Measurements from ENCODE around the gene SCAMP2. TPM values are rescaled to one million over a fixed set of nuclear protein-coding genes. Genes with fewer than 3 reads are reported as not detected.
A peak's percentile ranks its signal among the peaks of the same experiment; 100 is the strongest.

SCAMP2 gene
- total RNA-seq, 5 donors from 2014 or later (not counting 1 experiment from before 2014, with no cell fraction given), result 76.8 to 141 (median 134) TPM

GRCh38 chr15:74828835-74829234 lies 44.3 kb downstream of the SCAMP2 start:
- no peak overlapping the region for H3K27ac Mint-ChIP-seq
- Histone ChIP-seq H3K27ac (ENCODE audit: low read length) (no peak overlapping the region), H3K36me3 (ENCODE audit: control insufficient read depth in 2 of 2, extremely low read depth in 1 of 2, insufficient read depth in 1 of 2, low read length in 1 of 2) (no peaks in the 10 kb centered on the region), H3K4me3 (ENCODE audit: control insufficient read depth in 1 of 2, extremely low read depth in 1 of 2, low read length in 1 of 2) (no peak overlapping the region), H3K9me3 (no peaks in the 10 kb centered on the region), H3K4me1 (ENCODE audit: control insufficient read depth in 1 of 2, extremely low read depth in 1 of 2, insufficient read depth in 2 of 2, low read length in 2 of 2) (peaks cover 0 to 11% of the 10 kb centered on the region in 2 experiments), H3K27me3 (replicated peaks in 1 of 2; ENCODE audit: control insufficient read depth in 2 of 2, extremely low read depth in 1 of 2, insufficient read depth in 2 of 2, low read length in 1 of 2) (peaks cover 2 to 39% of the 10 kb centered on the region in 2 experiments)
- peaks cover 14 to 28% of the 10 kb centered on the region in 2 donors for H3K27me3 Mint-ChIP-seq
- WGBS (ENCODE audit: insufficient coverage), result 87% methylated on average over 3 of the region's 6 CpGs
- H3K9me3 Mint-ChIP-seq, result no peaks in the 10 kb centered on the region
- no peak for ATAC-seq (replicated peaks in 1 of 4)
- POLR2A ChIA-PET, result no interaction called here
- no peak overlapping the region for H3K4me3 Mint-ChIP-seq
- H3K36me3 Mint-ChIP-seq, result no peaks in the 10 kb centered on the region
- DNase-seq, result no peak
- H3K4me1 Mint-ChIP-seq, result peaks cover 0 to 6% (median 0%) of the 10 kb centered on the region in 3 donors
- CTCF ChIA-PET, result interaction anchor here in 1 of 2 donors (0.8 kb wide), 1 partner anchor 519 kb away, joined by 7 read pairs; no protein-coding TSS in a partner anchor

- Mint-ChIP-seq H3K4me1 (peaks cover 0 to 6% (median 0%) of the 10 kb centered on the region in 3 donors), H3K9me3 (no peaks in the 10 kb centered on the region), H3K36me3 (no peaks in the 10 kb centered on the region), H3K27me3 (peaks cover 14 to 28% of the 10 kb centered on the region in 2 donors), H3K4me3 (no peak overlapping the region), H3K27ac (no peak overlapping the region)
- DNase-seq (no peak), ATAC-seq (replicated peaks in 1 of 4) (no peak)
- Histone ChIP-seq H3K9me3 (no peaks in the 10 kb centered on the region), H3K27me3 (replicated peaks in 1 of 2; ENCODE audit: control insufficient read depth in 2 of 2, extremely low read depth in 1 of 2, insufficient read depth in 2 of 2, low read length in 1 of 2) (peaks cover 2 to 39% of the 10 kb centered on the region in 2 experiments), H3K4me1 (ENCODE audit: control insufficient read depth in 1 of 2, extremely low read depth in 1 of 2, insufficient read depth in 2 of 2, low read length in 2 of 2) (peaks cover 0 to 11% of the 10 kb centered on the region in 2 experiments), H3K36me3 (ENCODE audit: control insufficient read depth in 2 of 2, extremely low read depth in 1 of 2, insufficient read depth in 1 of 2, low read length in 1 of 2) (no peaks in the 10 kb centered on the region), H3K4me3 (ENCODE audit: control insufficient read depth in 1 of 2, extremely low read depth in 1 of 2, low read length in 1 of 2) (no peak overlapping the region), H3K27ac (ENCODE audit: low read length) (no peak overlapping the region)
- POLR2A ChIA-PET, result interaction anchor here in 1 of 2 donors (0.6 kb wide), 1 partner anchor 167 kb away, joined by 5 read pairs; no protein-coding TSS in a partner anchor
- WGBS (ENCODE audit: insufficient coverage), result 83% methylated on average over 4 of the region's 5 CpGs
- CTCF ChIA-PET, result no interaction called here
Measured at GRCh38 chr15:74827614-74828013, 45.6 kb downstream of the SCAMP2 start.

- Mint-ChIP-seq H3K36me3 (no peaks in the 10 kb centered on the region), H3K4me1 (peaks cover 0 to 6% (median 0%) of the 10 kb centered on the region in 3 donors), H3K4me3 (no peak overlapping the region), H3K9me3 (no peaks in the 10 kb centered on the region), H3K27me3 (peaks cover 14 to 28% of the 10 kb centered on the region in 2 donors), H3K27ac (no peak overlapping the region)
- no peaks in the 10 kb centered on the region for H3K9me3 ChIP-seq
- peaks cover 0 to 11% of the 10 kb centered on the region in 2 experiments for H3K4me1 ChIP-seq (ENCODE audit: control insufficient read depth in 1 of 2, extremely low read depth in 1 of 2, insufficient read depth in 2 of 2, low read length in 2 of 2)
- ChIA-PET CTCF (interaction anchor here in 1 of 2 donors (0.6 to 1.1 kb wide), 2 partner anchors 34 to 168 kb away, joined by 3 read pairs; partner anchors contain the start of gene SCAMP5), POLR2A (interaction anchor here in 1 of 2 donors (0.6 kb wide), 1 partner anchor 168 kb away, joined by 5 read pairs; no protein-coding TSS in a partner anchor)
- H3K27me3 ChIP-seq (replicated peaks in 1 of 2; ENCODE audit: control insufficient read depth in 2 of 2, extremely low read depth in 1 of 2, insufficient read depth in 2 of 2, low read length in 1 of 2), result peaks cover 2 to 39% of the 10 kb centered on the region in 2 experiments
- ATAC-seq (replicated peaks in 1 of 4) (no peak), DNase-seq (no peak)
- no peak overlapping the region for H3K4me3 ChIP-seq (ENCODE audit: control insufficient read depth in 1 of 2, extremely low read depth in 1 of 2, low read length in 1 of 2)
- 33% methylated on average over 16 of the region's 21 CpGs for WGBS (ENCODE audit: insufficient coverage)
- H3K36me3 ChIP-seq (ENCODE audit: control insufficient read depth in 2 of 2, extremely low read depth in 1 of 2, insufficient read depth in 1 of 2, low read length in 1 of 2), result no peaks in the 10 kb centered on the region
- no peak overlapping the region for H3K27ac ChIP-seq (ENCODE audit: low read length)
Measured at GRCh38 chr15:74826921-74827320, 46.2 kb downstream of the SCAMP2 start.

- Histone ChIP-seq H3K4me3 (ENCODE audit: control insufficient read depth in 1 of 2, extremely low read depth in 1 of 2, low read length in 1 of 2) (no peak within 1 kb of the TSS), H3K27ac (ENCODE audit: low read length) (no peak within 1 kb of the TSS), H3K27me3 (replicated peaks in 1 of 2; ENCODE audit: control insufficient read depth in 2 of 2, extremely low read depth in 1 of 2, insufficient read depth in 2 of 2, low read length in 1 of 2) (peaks cover 2 to 39% of the 10 kb centered on the region in 2 experiments), H3K4me1 (ENCODE audit: control insufficient read depth in 1 of 2, extremely low read depth in 1 of 2, insufficient read depth in 2 of 2, low read length in 2 of 2) (peaks cover 0 to 11% of the 10 kb centered on the region in 2 experiments), H3K9me3 (no peaks in the 10 kb centered on the region), H3K36me3 (ENCODE audit: control insufficient read depth in 2 of 2, extremely low read depth in 1 of 2, insufficient read depth in 1 of 2, low read length in 1 of 2) (no peaks in the 10 kb centered on the region)
- ChIA-PET POLR2A (interaction anchor here (0.7 kb wide), 2 partner anchors 10 to 728 kb away, joined by 4 to 14 read pairs; no protein-coding TSS in a partner anchor), CTCF (interaction anchor here in 1 of 2 donors (0.6 to 1.2 kb wide), 3 partner anchors 33 to 169 kb away, joined by 3 to 6 read pairs (median 3); partner anchors contain the start of gene SCAMP5)
- peaks cover 0 to 6% (median 0%) of the 10 kb centered on the region in 3 donors for H3K4me1 Mint-ChIP-seq
- WGBS (ENCODE audit: insufficient coverage), result 19% methylated on average over 13 of the region's 44 CpGs
- H3K4me3 Mint-ChIP-seq, result no peak within 1 kb of the TSS
- peak in 27 of 35 experiments; percentile 8 to 70 (median 42) for DNase-seq
- ATAC-seq (replicated peaks in 1 of 4), result peak; percentile 68 to 89 (median 76)
- peaks cover 14 to 28% of the 10 kb centered on the region in 2 donors for H3K27me3 Mint-ChIP-seq
- no peaks in the 10 kb centered on the region for H3K36me3 Mint-ChIP-seq
- no peak within 1 kb of the TSS for H3K27ac Mint-ChIP-seq
- no peaks in the 10 kb centered on the region for H3K9me3 Mint-ChIP-seq
Measured at GRCh38 chr15:74826364-74826819, 46.8 kb downstream of the SCAMP2 start, which contains the start of gene CPLX3. Gene CPLX3 (plus strand): TSS chr15:74826627. CDS start chr15:74826704, 77 bp downstream.

- no CpG with 5 or more reads among the region's 10 CpGs for WGBS (ENCODE audit: insufficient coverage)
- ATAC-seq (replicated peaks in 1 of 4), result peak in 1 of 4 experiments; percentile 10
- POLR2A ChIA-PET, result interaction anchor here (0.7 kb wide), 2 partner anchors 11 to 728 kb away, joined by 4 to 14 read pairs; no protein-coding TSS in a partner anchor
Measured at GRCh38 chr15:74825866-74826265, 47.3 kb downstream of the SCAMP2 start.

GRCh38 chr15:74824976-74825375 lies 48.2 kb downstream of the SCAMP2 start:
- CTCF ChIA-PET, result no interaction called here

More at GRCh38 chr15:74825866-74826265, 47.3 kb downstream of the SCAMP2 start:
- H3K4me3 Mint-ChIP-seq, result no peak overlapping the region
- H3K9me3 ChIP-seq, result no peaks in the 10 kb centered on the region
- peaks cover 0 to 11% of the 10 kb centered on the region in 2 experiments for H3K4me1 ChIP-seq (ENCODE audit: control insufficient read depth in 1 of 2, extremely low read depth in 1 of 2, insufficient read depth in 2 of 2, low read length in 2 of 2)
- H3K4me3 ChIP-seq (ENCODE audit: control insufficient read depth in 1 of 2, extremely low read depth in 1 of 2, low read length in 1 of 2), result no peak overlapping the region
- DNase-seq, result no peak
- peaks cover 14 to 28% of the 10 kb centered on the region in 2 donors for H3K27me3 Mint-ChIP-seq
- H3K27ac ChIP-seq (ENCODE audit: low read length), result no peak overlapping the region
- H3K36me3 ChIP-seq (ENCODE audit: control insufficient read depth in 2 of 2, extremely low read depth in 1 of 2, insufficient read depth in 1 of 2, low read length in 1 of 2), result no peaks in the 10 kb centered on the region
- no peaks in the 10 kb centered on the region for H3K36me3 Mint-ChIP-seq
- H3K27ac Mint-ChIP-seq, result no peak overlapping the region
- H3K9me3 Mint-ChIP-seq, result no peaks in the 10 kb centered on the region
- CTCF ChIA-PET, result interaction anchor here (0.6 to 1.2 kb wide), 4 partner anchors 25 to 169 kb away, joined by 3 to 7 read pairs (median 4); partner anchors contain the start of gene SCAMP5 (in 1 of the 2)
- H3K27me3 ChIP-seq (replicated peaks in 1 of 2; ENCODE audit: control insufficient read depth in 2 of 2, extremely low read depth in 1 of 2, insufficient read depth in 2 of 2, low read length in 1 of 2), result peaks cover 2 to 41% of the 10 kb centered on the region in 2 experiments
- H3K4me1 Mint-ChIP-seq, result peaks cover 0 to 6% (median 0%) of the 10 kb centered on the region in 3 donors

More at GRCh38 chr15:74824976-74825375, 48.2 kb downstream of the SCAMP2 start:
- 86% methylated on average over 6 of the region's 7 CpGs for WGBS (ENCODE audit: insufficient coverage)
- ATAC-seq (replicated peaks in 1 of 4) (no peak), DNase-seq (no peak)
- Histone ChIP-seq H3K4me1 (ENCODE audit: control insufficient read depth in 1 of 2, extremely low read depth in 1 of 2, insufficient read depth in 2 of 2, low read length in 2 of 2) (peaks cover 0 to 13% of the 10 kb centered on the region in 2 experiments), H3K27me3 (replicated peaks in 1 of 2; ENCODE audit: control insufficient read depth in 2 of 2, extremely low read depth in 1 of 2, insufficient read depth in 2 of 2, low read length in 1 of 2) (peaks cover 2 to 47% of the 10 kb centered on the region in 2 experiments), H3K27ac (ENCODE audit: low read length) (no peak overlapping the region), H3K36me3 (ENCODE audit: control insufficient read depth in 2 of 2, extremely low read depth in 1 of 2, insufficient read depth in 1 of 2, low read length in 1 of 2) (no peaks in the 10 kb centered on the region), H3K4me3 (ENCODE audit: control insufficient read depth in 1 of 2, extremely low read depth in 1 of 2, low read length in 1 of 2) (no peak overlapping the region), H3K9me3 (no peaks in the 10 kb centered on the region)
- H3K4me1 Mint-ChIP-seq, result peaks cover 0 to 6% (median 0%) of the 10 kb centered on the region in 3 donors
- POLR2A ChIA-PET, result no interaction called here
- no peaks in the 10 kb centered on the region for H3K36me3 Mint-ChIP-seq
- no peak overlapping the region for H3K4me3 Mint-ChIP-seq
- no peaks in the 10 kb centered on the region for H3K9me3 Mint-ChIP-seq
- H3K27ac Mint-ChIP-seq, result no peak overlapping the region
- peaks cover 14 to 28% of the 10 kb centered on the region in 2 donors for H3K27me3 Mint-ChIP-seq
